ENCODE results near the gene CCL21.
"Not testable (repeated sequence)": the region's sequence is repeated elsewhere in the genome, so short reads cannot be mapped to it uniquely, and the experiment has no call there.

CCL21 gene, protein sequence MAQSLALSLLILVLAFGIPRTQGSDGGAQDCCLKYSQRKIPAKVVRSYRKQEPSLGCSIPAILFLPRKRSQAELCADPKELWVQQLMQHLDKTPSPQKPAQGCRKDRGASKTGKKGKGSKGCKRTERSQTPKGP

DNA sequence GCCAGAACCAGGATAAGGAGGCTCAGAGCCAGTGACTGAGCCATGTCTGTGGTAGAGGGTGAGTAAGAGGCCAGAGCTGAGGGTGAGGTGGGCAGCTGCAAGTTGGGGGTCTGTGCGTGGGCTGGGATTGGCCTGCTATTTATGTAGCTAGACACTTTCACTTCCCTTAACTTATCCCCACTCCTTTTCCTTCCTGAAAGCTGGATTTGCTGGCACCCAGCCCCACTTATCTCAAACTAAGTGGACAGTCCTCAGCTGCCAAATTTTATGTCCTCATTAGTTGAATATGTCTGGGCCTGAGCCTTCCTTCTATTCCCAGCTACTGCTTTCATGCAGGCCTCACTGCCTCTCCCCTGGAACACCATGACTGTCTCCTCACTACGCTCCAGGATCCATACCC is at the start of gene CCL21:
TSS of gene CCL21 (minus strand) at position 114 of the 400 bp plus-strand sequence. CDS start at position 44, 70 bp downstream.
- DNase-seq, result no peak

DNA sequence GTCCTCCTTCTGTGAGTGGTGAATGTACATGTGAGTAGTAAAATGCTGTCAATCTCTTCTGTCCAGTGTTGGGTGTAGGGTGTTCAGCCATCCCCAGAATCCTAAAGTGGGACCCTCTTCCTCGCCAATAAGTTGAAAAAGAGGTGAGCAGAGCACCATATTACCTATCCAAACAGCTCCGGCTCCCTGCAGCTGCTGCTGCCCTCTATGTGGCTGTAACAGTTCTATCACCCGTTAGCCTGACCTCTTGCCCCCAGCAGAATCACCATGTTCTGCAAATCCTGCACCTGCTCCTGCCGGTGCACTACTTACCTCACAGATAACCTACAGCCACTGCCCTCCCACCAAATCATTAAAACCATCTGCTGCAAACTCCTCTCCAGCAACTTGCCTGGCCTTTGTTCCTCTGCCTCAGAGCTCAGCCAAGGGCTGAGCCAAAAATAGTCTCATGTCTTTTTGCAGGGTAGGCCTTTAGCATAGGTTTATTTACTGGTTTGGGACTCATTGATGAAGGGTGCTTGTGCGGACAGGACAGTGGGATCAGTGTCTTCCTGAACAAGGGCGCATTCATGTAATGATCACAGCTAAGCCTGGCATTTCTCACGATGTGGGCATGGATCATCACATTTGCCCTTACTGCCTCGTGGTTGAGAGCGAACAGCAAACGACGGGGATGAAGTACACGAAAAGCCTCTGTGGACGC is 49.6 kb upstream of the CCL21 start:
- DNase-seq, result peak; percentile 37

DNA sequence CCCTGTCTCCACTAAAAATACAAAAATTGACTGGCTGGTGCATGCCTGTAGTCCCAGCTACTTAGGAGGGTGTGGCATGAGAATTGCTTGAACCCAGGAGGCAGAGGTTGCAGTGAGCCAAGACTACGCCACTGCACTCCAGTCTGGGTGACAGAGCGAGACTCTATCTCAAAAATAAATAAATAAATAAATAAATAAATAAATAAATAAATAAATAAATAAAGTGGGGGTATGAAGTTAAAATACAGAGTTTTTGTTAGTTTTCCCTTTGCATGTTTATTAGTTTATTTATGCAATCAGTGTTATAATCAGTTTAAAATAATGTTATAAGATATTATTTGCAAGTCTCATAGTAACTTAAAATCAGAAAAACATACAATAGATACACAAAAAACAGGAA is 40.4 kb upstream of the CCL21 start:
- not testable (repeated sequence) for DNase-seq

DNA sequence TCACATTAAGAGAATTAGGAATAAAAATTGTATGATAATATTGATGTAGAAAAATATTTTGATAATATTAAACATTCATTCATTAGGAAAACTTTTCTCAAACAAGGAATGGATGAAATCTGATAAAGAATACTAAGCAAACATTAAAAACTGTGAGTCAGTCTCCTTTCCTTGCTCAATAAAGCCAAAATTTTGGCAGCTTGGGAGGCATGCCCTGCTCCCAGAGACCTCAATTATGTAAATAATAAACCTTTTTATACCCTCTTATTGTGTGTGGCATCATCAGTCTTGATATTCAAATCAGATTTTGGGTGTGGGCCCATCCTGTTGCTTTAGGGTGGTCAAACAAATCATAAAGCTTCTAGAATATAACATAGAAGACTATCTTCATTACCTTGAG is 36.6 kb upstream of the CCL21 start:
- no peak for DNase-seq

DNA sequence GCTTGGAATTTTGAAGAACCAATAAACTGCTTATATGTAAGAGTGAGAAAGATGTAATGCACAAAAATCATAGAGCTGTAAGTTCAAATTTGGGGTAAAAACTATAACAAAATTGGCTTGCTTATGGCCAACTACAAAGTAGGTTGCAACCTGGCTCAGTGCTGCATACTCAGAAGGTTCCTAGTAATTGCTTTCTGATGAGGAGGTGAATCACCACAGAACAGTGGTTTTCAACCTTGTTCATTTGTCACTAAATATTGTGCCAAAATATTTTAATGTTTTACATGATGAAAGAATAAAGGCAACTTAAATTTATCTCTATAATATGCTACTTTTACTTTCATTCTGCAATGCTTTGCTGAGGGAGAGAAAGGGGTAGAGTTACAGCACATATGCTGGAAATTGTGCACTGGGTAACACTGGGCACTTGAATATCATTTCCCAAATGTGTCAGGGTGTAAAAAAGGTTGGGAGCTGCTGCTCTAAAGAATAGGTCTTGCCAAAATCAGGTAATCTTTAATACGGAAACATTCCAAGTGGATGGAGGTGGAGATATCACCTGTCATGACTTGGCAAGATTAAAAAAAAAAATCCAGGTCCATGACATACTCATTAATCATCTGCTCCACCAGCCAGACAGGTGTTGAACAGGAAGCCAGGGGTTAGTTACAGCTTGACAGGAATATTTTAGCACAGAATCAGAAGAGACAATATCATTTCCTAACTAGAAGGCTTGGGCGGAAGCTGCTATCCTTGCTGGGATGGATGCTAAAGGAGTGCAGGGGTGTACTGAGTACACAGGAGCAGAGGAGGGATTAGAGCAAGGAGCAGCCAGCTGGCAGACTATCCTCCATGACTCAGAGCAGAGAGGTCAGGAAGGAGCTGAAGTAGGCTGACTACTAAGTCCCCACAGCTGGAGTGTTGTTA is 34.6 kb upstream of the CCL21 start:
- no peak for DNase-seq

DNA sequence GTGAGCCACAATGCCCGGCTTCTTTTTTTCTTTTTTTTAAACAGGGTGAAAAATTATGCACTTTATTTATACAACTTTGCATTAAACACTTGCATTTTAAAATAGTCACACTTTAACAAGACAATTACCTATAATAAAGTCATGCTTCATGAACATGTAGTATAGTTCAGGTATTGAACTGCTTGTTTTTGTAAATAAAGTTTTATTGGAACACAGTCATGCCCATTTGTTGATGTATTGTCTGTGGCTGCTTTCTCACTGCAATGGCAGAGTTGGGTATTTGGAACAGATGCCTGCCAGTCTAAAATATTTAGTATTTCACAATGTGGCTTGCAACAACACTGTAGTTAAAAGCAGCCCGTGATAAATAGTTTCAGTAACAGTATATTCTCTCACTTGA is 32.8 kb upstream of the CCL21 start:
- no peak for DNase-seq

DNA sequence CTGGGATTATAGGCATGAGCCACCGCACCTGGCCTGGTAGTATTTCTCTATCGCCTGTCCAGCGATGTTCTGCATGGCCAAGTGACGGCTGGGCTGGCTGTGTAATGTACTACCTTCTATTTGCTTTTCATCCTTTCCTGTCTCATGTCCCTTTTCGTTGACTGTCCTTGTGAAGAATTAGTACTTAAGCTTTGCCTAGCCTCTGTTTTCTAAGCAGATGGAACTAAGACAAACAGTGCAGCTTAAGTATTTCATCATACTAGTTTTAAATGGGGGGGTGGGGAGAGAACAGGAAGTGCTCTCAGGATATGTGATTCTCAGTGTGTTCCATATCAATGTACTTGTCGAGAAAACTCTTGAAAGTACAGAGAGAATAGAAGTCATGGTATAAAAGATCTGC is 31.7 kb upstream of the CCL21 start:
- no peak for DNase-seq

DNA sequence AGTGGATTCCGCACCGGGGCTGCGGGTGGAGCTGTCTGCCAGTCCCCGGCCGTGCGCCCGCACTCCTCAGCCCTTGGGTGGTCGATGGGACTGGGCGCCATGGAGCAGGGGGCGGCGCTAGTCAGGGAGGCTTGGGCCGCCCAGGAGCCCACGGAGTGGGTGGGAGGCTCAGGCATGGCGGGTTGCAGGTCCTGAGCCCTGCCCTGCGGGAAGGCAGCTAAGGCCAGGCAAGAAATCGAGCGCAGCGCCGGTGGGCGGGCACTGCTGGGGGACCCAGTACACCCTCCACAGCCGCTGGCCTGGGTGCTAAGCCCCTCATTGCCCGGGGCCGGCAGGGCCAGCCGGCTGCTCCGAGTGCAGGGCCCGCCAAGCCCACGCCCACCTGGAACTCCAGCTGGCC is 30.2 kb upstream of the CCL21 start:
- DNase-seq, result not testable (repeated sequence)

DNA sequence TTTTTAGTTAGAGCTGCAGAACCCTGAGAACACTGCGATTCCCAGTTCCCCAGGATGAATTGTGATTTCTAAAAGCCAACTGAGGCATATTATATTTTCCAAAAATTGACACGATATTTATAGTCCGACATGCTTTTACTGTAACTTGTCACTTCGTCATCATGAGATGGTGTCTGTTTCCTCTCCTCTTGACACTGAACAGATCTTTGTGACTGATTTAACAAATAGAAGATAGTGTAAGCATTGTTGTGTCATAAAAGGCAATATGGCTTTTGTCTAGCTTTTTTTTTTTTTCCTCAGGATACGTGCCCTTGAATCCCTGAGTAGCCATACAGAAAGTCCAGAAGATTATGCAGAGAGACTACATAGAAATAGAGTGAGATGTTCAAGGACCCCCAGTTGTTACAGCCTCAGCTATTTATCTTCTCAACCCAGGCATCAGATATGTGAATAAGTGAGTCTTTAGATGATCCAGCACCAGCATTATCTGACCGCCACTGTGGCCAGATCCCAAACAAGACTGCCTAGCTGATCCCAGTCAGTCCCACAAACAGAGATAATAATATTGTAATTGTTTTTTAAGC is 27.8 kb upstream of the CCL21 start:
- no peak for DNase-seq

DNA sequence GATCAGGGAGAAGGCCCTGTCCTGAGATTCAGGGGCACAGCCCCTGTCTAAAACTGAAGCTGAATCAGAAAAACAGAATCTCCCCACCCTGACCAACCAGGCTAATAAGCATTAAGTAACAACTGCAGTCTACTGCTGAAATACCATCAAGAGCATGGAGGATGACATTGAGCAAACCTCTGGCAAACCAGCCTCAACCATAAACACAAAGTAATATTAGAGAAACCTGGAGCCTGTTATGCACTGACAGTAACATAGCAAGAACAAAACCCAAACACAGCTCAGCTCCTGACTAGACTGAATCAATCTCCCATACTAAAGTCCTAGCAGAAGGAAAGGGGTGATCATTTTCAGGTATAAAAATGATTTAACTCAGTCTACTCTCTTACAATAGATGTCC is 24.8 kb upstream of the CCL21 start:
- no peak for DNase-seq

DNA sequence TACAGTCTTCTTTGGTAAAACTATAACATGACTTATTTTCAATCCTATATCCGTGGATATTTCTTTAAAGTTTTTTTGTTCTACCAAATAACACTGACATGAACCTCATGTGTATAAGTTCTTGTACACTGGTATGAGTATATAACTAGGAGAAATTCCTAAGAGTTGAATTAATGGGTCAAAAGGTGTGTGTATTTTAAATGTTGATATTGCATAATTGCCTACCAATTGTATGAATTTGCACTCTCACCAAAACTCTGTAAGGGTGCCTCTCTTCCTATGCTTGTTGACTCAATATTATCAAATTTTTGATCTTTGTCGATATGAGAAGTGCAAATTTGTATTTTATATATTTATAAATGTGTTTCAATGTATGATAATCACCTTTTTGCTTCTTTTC is 22.9 kb upstream of the CCL21 start:
- DNase-seq, result no peak

DNA sequence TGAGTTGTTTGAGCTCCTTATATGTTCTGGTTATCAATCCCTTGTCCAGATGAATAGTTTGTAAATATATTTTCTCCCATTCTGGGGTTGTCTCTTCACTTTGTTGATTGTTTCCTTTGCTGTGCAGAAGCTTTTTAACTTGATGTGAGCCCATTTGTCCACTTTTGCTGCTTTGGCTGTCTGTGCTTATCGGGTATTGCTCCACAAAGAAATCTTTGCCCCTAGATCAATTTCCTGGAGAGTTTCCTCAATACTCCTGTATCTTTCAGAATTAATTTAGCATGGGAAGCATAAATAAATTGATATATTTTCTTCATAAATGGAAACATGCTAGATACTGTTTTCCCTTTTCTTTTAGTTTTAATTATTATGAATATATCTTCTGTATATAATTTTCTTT is 22.5 kb upstream of the CCL21 start:
- no peak for DNase-seq

DNA sequence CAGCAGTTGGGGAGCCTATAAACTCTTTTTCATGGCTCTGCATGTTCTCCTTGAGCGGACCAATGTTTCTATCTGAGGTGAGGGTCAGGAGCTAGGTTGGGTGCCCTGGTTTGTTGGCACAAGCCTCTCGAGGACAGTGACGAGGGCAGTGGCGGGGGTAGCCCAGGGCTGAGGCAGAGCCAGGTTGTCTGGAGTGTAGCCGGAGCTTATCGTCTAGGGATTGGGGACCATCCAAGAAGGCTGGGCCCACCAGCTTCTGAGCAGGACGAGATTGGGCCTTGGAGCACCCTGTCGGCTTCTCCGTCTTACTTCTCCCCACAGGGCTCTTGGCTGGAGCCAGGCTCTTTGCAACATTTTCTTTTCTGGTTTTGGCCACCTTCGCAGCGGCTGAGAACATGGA is 13.2 kb upstream of the CCL21 start:
- DNase-seq, result no peak

DNA sequence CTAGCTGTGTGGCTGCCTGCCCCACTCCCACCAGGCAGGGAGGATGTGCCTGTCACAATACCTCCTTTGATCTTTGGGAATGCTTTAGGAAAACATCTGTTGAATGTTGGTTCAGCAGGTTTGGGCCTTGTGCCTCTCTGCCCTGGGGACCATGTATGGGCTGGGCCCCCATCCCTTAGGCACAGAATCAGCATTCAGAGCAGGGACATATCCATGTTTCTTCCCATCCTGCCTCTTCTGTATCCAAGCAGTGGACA is 9.8 kb upstream of the CCL21 start:
- DNase-seq, result not testable (repeated sequence)

DNA sequence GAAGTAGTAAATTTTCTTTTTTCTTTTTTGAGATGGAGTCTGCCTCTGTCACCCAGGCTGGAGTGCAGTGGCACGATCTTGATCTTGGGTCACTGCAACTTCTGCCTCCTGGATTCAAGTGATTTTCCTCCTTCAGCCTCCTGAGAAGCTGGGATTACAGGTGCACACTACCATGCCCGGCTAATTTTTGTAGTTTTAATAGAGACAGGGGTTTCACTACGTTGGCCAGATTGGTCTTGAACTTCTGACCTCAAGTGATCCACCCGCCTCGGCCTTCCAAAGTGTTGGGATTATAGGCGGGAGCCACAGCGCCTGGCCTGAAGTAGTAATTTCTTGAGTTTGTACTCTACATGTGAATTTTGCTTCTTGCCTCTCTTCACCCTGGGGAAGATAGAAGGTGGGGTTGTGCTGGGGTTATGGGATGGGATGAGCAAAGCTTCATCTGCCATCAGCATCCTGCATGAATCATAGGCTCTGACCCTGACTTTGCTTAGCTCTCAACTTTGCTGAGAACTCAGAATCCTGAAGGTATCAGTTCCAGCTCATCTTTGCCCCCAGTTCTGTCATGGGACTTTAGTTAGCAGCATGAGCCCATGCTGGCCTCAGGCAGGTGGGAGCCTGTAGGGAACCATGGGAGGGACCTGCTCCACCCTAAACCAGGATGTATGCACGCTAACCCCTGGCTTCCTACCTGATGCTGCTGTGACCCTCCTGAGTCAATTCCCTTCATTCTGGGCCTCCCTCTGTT is 9.3 kb upstream of the CCL21 start:
- no peak for DNase-seq

DNA sequence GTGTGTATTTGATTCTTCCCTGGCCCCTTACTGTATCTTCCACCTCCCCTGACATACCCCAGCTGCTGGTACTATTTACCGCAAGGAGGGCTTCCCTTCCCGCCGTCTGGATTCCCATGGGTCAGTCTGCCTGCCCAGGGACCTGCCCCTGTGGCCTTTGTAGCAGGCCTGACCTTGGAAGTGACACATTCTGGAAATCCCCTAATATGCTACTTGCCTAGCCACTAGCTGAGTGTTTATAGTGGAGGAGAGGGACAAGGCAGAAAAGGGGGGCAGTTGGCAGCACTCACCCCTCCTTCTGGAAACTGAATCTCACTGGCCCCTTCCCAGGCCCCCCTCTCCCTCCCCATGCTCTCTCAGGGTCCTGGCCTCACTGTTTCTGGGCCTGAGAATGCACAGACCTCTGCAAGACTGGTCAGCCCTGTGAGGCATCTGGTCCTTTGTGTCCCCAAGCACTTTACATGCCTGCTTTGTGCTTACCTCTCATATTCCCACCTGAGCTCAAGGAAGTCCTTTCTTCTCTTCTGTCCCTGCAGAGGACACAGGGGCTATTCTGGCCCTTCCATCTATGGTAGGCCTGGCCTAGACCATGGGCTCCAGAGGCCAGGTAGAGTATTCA is 8.2 kb upstream of the CCL21 start:
- DNase-seq, result no peak

DNA sequence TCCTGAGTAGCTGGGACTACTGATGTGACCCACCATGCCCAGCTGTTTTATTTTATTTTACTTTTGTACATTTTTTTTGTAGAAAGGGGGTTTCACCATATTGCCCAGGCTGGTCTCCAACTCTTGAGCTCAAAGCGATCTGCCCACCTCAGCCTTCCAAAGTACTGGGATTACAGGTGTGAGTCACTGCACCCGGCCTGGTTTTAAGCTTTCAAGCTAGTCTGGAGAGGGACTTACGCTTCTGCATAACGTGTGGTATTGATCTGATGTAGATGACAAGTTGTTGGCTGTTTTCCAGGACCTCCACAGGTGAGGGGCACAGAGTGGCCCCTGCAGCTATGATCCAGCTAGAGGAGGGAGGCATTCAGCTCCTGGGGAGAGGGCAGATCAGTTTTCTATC is 6.8 kb upstream of the CCL21 start:
- DNase-seq, result no peak

DNA sequence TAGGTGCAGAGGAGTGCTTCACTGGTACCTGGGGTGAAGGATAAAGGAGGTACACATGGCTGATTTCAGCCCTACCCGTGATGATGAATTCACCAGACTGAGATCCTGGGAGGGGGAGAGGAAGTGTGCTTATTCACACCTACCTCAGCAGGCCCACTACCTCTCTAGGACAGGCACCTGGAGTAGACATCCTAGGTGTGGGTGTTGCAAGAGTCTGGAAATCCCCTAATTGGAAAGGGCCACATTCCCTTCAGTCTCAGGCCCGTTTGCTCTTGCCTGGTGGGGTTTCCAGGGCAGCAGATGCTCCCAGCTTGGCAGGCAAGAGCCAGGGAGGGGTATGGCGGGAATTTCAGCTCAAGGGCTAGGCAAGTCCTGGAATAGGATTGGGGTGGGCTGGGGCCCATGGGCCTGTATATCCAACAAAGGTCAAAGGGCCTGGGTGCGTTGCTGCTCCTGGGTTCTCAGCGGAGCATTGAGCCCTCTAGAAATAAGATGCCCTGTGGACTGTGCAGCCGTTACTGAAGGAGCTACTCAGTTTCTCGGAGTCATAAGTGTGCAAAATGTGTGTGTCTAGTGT is 5.8 kb upstream of the CCL21 start:
- no peak for DNase-seq

DNA sequence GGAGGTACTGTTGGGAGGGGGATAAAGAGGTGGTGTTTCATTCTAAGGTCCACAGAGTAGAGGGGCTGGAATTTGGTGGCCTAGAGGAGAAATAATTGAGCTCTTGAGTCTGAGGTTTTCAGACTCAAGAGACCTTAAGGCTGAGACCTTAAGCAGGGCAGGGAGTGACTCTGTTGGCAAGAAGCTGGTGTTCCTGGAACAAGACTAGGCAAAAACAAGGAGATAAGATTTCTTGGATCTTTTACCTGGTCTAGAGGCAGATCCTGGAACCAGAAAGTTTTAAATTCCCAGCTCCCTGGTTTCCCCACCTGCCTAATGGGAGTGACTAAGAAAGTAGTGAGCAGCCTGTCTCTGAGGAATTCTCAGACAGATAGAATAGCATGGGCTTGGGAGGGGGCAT is 4.1 kb upstream of the CCL21 start:
- DNase-seq, result no peak

DNA sequence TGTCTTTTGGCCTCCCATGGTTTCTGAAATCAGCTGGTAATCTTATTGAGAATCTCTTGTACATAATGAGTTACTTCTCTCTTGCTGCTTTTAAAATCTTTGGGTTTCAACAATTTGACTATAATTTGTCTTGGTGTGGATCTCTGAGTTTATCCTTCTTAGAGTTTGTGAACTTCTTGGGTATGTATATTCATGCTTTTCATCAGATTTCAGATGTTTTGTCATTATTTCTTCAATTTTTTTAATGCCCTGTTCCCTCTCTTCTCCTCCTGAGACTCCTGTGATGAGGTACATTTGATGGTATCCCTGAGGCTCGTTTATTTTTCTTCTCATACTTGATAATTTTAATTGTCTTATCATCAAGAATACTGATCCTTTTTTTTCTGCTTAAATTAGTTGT is 2.2 kb upstream of the CCL21 start:
- no peak for DNase-seq

DNA sequence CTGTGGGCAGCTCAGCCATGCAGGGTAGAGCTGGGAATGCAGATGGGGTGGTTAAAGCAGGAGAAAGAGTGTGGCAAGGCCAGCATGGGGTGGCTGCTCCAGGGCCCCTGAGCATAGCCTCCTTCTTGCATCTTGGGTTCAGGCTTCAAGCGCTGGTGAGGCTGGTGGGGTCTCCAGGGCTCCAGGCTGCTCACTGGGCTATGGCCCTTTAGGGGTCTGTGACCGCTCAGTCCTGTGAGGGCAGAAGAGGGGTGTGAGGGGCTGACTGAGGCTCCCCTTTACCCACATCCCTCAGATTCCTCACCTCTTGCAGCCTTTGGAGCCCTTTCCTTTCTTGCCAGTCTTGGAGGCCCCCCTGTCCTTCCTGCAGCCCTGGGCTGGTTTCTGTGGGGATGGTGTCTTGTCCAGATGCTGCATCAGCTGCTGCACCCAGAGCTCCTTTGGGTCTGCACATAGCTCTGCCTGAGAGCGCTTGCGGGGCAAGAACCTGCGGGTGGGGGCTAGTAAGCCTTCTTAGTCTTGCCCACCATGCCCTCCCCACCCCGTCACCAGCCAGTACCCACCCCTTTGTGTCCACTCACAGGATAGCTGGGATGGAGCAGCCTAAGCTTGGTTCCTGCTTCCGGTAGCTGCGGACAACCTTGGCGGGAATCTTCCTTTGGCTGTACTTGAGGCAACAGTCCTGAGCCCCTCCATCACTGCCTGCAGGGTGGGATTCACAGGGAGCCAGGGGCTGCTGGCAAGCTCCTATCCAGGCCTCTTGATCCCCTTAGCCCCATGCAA is 549 bp downstream of the CCL21 start:
- DNase-seq, result no peak

DNA sequence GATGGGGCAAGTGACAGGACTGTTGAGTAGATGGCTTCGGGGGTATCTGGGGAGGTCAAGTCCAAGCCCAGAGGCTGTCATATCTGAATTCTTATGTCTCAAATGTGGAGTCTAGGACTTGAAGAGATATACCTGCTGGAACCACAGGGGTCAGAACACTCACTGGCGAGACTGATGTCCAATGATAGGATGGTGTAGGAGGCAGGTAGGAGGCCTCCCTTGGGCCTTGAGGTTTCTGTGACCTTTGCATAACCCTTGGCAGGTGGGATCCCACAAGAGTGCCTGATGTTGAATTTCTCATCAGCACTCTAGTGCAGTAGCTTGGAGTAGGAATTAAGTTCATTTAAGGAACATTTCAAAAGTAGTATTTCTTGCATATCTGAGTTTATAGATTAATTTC is 2.8 kb downstream of the CCL21 start:
- no peak for DNase-seq
